HG02571 (cell line): ENCODE measurements around the gene EFNB2.

Experiments
- ATAC-seq: cut with Tn5 transposase; IDR thresholded peaks from one replicate; pipeline ENCODE4 v1.9.1; 2021; ENCODE audit warnings: mild to moderate bottlenecking, moderate library complexity; ENCODE audit not compliant: unreplicated experiment

Gene EFNB2

DNA sequence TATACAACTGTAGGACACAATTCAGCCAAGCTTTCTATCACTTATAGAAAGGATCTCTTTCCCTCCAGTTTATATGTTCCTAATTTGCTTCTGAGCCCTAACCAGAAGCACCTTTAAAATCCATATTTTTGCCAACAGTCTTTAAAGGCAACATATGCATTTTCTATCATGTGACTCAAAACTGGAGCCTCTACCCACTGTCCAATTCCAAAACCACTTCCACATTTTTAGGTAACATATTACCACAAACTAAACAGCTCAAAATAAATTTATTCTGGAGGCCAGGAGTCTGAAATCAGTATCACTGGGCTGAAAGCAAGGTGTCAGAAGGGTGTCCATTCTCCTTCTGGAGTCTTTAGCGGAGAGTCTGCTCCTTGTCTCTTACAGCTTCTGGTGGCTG, 15.9 kb upstream of the EFNB2 start:
- no peak for ATAC-seq

DNA sequence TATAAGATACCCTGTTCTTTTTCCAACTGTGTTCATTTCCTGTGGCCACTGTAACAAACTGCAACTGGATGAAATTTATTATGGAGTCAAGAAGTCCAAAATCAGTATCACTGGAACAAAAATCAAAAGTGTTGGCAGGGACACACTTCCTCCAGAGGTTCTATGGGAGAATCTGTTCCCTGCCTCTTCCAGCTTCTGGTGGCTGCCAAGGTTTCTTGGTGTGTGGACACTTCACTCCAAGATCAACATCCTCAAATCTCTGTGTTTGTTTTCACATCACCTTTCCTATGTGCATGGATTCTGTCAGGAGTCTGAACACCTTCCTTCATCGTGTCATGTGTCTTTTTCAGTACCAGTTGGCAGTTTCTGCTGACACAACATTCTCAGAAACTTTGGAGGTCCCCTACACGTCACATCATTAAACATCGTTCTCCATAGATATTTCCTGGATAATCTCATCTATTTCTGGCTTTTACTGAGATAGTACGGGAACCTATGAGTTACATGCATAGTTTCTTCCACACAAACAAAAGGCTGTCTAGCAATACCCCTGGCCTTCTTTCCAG, 15.2 kb upstream of the EFNB2 start:
- no peak for ATAC-seq

GRCh38 chr13:106548064-106548696, 12.7 kb upstream of the EFNB2 start:
- ATAC-seq, result no peak

GRCh38 chr13:106541826-106542225, 6.4 kb upstream of the EFNB2 start:
- no peak for ATAC-seq

DNA sequence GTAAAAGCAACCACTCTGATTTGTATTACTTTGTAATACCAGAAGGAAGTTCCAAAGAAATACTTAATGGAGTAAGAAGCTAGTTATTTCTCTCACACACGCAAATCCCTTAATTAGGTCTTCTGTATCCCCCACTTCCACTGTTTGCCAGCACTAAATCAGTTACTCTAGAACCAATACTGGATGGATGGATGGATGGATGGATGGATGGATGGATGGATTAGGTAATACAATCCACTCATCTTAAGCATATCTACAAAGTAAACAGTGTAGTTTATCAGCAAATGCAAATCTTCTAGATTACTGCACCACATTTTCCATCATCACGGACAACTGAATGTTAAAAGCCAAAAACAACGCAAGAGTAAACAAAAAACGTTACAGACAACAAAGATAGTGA, 5.2 kb upstream of the EFNB2 start:
- ATAC-seq, result no peak

GRCh38 chr13:106537521-106537920, 2.1 kb upstream of the EFNB2 start:
- no peak for ATAC-seq

DNA sequence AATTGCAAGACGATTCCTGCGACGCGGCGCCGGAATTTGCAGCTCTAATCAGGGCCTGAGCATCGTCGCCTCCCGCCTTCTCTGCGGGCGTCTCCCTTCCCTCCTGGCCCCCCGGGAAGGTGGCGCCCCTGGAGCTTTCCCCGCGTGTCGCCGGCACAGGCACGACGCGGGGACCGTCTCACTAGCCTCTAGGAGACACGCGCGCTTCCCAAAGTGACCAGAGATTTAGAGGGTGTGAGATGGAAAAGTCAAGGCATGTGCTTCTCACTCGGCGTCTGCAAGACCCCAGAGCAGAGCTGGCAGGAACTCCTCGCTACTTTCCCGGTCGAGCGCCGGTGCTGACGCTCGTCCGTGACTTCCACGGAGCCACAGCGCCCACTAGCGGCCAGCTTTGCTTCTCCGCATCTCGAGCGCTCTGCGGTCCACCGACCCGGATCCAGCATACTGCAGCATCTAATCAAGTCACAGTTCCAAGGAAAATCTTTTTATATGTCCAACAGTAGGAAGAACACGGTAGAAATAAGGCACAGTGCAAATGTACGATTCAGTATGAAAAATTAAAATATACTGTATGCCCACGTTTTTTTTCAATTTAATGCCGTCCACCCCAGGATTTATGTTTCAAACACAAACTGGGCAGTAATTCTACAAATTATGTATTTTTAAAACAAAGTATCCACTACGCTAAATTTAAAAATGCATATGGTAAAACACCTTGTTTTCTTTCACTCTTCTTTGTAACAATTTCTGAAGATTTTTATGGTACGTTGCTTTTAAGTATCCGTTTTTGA, 977 bp upstream of the EFNB2 start:
- ATAC-seq, result peak; percentile 39

DNA sequence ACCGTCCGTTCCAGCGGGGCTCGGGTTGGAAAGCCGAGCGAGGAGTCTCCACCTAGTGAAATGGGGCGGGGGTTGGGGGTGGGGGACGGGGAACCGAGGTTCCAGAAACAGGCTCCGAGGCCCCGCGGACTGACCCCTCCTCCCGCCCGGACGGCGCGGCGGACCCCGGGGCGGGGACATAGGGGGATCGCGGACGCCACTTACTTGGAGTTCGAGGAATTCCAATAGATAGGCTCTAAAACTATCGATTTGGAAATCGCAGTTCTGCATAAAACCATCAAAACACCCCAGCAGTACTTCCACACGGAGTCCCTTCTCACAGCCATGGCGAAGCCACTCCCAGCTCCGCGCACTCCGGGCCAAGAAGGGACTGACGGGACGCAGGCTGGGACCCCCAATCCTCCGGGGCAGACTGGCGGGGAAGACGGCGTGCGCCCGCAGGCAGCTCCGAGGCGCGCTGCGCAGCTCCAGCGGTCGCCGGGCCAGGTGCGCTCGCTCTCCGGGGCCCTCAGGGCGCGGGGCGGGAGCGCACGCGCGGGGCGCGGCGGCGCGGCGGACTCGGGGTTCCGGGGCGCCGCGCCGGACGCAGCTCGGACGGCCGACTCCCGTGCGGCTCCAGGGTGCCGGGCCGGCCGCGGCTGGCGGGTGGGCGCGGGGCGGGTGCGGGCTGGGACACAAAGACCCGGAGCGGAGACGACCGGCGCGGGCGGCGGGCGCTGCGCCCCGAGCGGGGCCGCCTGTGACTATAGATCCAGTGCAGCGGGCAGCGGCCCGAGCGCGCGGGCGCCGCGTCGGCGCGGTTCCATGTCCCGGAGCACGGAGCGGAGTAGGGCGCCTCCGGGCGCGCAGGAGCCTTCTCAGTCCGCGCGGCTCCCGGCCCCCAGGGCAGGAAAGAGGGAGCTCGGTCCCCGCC, 567 bp downstream of the EFNB2 start:
- ATAC-seq, result peak; percentile 21

DNA sequence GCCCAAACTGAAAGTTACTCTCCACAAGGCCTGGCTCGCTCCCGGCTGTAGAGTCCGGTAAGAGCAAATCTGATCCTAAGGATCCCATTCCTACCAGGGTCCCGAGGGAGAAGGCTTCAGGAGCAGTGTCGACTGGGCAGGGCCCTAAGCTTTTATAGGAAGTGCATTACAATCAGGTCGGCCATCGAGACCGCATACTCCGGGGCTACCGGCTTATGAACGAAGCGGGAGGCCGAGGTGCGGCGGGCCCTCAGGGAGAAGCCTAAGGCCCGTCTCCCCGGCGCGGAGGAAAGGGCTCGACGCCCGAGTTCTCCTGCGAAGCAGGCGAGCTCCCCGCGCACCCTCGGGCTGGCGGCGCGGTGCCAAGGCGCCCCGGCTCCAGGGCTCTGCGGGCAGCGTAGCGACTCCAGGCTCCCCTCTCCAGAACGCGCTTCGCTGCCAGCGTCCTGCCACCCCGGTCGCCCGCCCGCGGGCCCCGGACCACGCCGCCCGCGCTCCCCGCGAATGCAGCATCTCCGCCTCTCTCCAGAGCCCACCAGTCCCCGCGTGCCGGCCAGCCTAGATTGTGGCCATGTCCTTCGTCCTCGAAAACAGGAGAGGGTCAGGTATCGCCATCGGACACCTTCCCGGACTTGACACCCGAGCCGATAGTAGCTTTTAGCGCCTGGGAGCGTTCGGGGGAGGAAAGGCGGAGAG, 1.4 kb downstream of the EFNB2 start:
- no peak for ATAC-seq

- ATAC-seq, result no peak
Observed at GRCh38 chr13:106533101-106533942, 2.1 kb downstream of the EFNB2 start.

DNA sequence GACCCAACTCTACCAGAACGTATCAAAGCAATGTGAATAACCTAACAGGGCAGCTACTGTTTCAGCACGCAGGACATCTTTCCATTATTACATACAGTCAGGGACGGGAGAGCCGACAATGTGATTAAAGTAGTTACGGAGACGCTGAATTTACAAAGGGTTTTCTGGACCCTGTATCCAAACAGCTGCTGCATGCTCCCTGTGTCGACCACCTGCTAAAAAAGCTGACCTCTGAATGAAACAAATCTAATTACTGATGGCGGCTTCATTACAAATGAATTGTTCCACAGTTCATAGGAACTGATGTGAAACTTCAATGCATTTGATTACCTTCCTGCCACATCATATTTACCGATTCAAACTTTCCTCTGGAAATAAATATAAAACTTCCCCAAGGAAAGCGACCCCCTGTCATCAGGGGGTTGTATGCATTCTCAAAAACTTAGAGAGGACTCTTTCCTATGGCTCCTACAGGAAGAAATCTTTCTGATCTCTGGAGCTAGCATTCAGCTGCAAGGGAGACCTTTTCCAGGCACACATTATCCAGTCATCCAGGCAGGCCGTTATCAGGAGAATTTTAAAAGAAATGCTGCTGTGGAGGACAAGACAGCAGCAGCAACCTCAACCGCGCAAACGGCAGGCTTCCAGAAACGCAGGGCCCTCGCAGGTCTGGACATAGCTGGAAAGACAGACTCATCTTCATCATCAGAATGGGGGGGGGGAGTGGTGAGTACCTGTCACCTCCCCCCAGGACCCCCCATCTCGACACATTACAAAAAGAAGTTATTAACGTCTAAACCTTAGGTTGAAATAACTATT, 3.1 kb downstream of the EFNB2 start:
- no peak for ATAC-seq

GRCh38 chr13:106530980-106531481, 4.4 kb downstream of the EFNB2 start:
- ATAC-seq, result no peak

GRCh38 chr13:106530171-106530851, 5.2 kb downstream of the EFNB2 start:
- no peak for ATAC-seq

DNA sequence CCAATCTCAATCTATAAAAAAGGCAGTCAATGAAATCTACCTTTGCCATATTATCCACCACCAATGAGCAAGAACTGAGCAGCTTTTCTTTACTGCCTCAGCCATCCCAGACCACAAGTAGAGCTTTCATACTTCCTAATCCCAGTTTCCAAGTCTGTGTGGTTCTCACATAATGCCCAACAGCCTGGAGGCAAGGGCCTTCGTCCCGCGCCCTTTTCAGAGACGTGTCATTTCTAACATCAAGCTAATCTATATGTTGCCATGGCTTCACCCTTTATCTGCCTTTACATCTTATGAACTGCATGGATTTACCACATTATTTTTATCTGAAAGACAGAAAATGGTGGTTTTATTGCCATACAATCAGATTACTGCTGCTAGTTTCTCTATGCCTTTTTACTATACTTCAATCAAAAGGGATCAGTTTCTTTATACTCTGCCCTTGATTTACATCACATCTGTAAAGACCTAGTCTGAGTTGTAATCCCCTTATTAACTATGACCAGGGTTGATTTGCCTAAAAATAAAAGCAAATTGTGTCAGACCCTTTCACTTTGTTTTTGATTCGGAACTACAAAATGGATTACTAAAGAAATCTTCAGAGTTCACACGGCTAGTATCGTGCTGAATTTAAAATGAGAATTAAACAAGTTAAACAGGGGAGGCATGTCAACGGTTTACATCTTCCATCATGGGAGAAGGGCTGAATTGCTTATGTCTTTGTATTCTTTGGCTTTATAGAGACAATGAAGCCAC, 5.9 kb downstream of the EFNB2 start:
- no peak for ATAC-seq

DNA sequence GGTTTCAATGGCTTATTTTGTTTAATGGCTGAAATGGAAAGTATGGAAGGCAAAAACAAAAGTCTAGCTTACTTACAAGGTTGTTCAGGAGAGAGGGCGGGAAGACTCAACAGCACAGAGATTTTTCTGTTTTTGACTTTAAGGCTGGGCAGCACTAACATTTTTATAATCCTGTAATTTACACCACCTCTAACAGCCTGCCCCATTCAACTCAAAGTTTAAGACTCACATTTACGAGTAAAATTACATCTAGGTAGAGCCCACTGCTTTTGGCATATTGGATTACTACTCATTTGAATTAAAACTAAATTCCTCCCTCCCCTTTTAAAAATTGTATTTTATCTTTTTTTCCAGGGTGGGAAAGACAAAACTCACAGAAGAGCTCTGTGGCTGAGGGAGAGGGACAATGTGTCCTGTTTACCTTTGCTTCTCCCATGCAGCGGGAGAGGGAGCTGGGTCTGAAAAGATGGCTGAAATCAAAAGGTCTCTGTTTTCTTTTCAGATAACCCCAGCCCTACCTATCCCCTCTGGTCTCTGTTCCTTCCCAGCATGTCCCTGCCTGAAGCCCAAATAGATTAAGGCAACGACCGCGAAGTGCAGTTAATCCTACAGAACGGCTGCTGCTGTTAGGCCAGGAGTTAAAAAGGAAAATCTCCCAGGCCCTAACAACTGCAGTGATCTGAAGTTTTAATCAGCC, 6.6 kb downstream of the EFNB2 start:
- no peak for ATAC-seq

DNA sequence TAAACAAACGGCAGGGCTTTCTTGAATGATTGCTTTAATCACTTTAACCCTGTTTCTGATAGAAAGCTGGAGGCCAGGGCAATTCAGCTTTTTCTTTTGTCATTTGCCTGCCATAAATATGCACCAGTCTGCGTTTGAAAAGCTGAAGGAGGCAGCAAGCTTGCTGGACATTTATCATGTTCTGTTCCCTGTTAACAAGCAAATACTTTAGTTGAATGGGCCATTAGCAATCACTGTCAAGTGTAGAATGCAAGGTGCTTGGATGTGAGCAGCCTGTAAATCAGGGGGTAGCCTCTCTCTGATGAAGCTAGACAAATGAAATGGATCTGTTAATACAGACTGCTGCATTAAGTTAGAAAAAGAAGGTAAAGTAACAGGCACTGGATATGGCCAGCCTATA, 7.6 kb downstream of the EFNB2 start:
- no peak for ATAC-seq

GRCh38 chr13:106527445-106527801, 8.0 kb downstream of the EFNB2 start:
- no peak for ATAC-seq
